Activated CD4-positive, alpha-beta T cell treated with anti-CD3 and anti-CD28 coated beads, Interleukin-2, Interleukin-4, amounts not matched to agents 100 ng/mL and 50 ng/mL, durations not matched to agents 16 hours and 8 hours (primary cell): Measurements from ENCODE around the gene CCBE1.
"Not testable (repeated sequence)": the region's sequence is repeated elsewhere in the genome, so short reads cannot be mapped to it uniquely, and the experiment has no call there.

ENCODE experiments used
- DNase-seq: peaks from one replicate; pipeline ENCODE4 v3.0.0-alpha.2; 2020; ENCODE audit warnings: low spot score

CCBE1 gene

DNA sequence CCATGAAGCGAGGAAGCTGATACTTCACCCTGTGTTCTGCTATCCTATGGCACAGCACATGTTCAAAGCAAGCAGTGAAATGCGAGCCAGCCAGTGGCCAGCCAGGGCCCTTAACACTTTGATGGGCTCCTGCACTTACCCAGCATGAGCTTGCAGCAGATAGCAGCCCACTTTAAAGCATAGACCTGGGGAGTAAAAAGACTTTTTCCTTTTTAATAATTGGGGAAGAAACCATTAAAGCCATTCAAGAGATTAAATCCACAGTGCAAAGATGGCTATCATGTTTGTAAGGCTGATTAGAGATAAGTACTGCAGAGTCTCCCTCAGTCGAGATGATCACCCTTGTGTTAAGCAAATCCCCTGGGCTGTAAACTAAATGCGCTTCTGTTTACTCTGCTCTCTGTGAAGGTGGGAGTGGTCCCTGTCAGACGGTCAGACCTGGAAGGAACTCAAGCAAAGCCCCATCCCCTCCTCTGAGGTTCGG lies 15.7 kb downstream of the CCBE1 start:
- DNase-seq: no peak

GRCh38 chr18:59681051-59681450 lies 16.2 kb downstream of the CCBE1 start:
- DNase-seq: no peak

GRCh38 chr18:59675346-59675745 lies 21.9 kb downstream of the CCBE1 start:
- DNase-seq: no peak

GRCh38 chr18:59674903-59675270 lies 22.3 kb downstream of the CCBE1 start:
- no peak for DNase-seq

DNA sequence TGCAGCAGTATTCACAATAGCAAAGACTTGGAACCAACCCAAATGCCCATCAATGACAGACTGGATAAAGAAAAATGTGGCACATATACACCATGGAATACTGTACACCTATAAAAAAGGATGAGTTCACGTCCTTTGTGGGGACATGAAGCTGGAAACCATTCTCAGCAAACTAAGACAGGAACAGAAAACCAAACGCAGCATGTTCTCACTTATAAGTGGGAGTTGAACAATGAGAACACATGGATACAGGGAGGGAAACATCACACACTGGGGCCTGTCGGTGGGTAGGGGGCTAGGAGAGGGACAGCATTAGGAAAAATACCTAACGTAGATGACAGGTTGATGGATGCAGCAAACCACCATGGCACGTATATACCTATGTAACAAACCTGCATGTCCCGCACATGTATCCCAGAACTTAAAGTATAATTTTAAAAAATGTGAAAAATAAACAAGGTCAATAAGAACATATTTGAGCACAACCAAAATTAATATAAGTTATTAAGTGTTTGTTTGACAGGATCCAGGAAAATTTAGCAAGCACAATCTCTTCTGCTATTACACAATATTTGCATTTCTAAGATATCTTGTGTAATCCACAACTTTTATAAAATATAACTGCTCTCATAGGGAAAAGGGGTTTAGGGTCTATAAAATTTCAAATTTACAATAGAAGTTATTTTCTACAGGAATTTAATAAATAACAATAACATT lies 22.9 kb downstream of the CCBE1 start:
- DNase-seq: no peak

DNA sequence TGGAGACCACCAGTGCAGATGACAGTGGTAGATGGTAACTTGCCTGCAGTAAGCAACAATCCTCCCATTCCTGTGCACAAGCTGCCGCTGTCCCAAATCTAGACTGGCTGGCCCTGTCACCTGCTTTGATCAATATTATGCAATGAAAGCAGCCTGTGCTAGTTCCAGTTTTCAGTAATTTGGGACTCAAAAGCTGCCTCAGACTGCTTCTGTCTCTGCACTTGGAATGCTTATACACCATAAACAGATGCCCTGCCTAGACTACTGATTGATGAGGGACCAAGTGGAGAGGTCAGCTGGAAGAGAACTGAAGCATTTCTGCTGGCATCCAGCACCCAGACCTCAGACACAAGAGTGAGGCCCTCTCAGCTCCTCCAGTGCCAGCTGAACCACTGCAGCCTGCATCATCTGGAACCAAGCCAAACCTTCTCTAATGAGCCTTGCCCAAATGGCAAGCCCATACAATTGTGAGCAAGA lies 24.9 kb downstream of the CCBE1 start:
- DNase-seq: no peak

DNA sequence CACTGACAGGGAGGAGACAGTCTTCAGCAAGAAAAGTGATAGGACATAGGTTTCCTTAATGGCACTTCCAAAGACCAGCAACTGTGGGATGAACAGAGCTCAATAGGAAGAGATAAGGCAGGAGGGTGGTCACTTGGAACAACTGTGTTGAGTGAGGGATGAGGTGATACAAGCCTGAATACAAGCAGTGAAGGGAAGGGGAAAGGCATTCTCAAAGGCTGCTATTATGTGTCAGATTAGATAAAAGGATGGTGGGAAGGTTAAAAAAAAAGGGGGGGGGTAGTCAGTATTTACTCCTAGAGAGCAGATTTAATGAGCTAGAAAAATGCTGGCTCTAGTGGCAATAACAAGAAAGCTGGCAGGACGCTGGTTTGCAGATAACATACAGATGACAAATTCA lies 25.7 kb downstream of the CCBE1 start:
- DNase-seq: no peak

DNA sequence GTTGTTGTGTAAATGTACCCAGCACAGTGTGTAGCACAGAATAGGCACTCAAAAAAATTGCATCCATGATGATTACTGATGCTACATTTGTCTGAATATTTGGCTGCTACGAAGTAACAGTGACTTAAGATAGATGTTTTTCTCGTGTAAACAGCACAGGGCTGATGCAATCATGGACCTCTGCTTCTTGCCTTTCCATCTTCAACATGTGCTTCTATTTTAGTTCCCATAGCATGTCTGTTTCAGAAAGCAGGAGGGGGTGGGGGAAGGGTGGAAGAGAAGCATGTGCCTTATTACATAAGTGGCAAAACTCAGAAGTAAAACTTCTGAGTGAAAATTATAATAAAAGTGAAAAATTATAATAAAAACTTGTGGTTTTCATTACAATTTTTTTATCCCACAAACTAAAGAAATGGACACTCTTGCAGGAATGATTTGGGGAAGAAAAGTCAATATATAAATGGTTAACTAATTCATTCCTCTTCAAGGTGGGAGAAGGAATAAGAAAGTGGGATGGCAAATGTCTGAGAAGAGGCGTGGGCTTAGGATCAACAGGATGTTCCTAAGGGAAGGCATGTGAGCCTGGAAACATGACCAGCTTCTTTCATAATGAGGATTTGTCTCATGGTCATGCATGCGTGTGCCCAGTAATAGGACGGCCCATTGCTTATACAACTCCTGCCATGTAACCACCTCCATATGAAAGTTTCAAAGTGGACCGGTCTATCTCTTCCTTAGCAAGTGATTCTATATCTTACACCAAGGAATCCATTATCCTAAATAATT lies 27.2 kb downstream of the CCBE1 start:
- no peak for DNase-seq

GRCh38 chr18:59667488-59667887 lies 29.7 kb downstream of the CCBE1 start:
- no peak for DNase-seq

GRCh38 chr18:59666007-59666402 lies 31.2 kb downstream of the CCBE1 start:
- not testable (repeated sequence) for DNase-seq

- no peak for DNase-seq
These were observed 31.9 kb downstream of the CCBE1 start for GRCh38 chr18:59665057-59666006.

DNA sequence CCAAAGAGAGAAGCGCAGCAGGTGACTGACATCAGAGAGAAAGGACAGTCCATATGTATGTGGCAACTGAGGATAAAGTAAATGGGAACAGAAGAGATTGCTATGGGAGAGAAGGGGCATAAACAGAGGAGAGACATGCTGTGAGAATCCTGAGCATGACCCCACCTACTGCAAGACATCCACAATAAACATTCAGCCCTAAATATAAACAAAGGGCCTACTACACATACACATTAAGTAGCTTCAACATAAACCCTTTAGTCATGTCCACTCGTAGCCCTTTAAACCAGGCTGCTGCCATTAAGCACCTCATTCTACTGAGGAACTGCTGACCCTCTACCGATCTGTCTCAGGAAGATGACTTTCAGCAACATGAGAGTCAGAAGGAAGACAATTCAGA lies 32.9 kb downstream of the CCBE1 start:
- DNase-seq: no peak

- no peak for DNase-seq
These were observed 34.1 kb downstream of the CCBE1 start for GRCh38 chr18:59663096-59663495.

DNA sequence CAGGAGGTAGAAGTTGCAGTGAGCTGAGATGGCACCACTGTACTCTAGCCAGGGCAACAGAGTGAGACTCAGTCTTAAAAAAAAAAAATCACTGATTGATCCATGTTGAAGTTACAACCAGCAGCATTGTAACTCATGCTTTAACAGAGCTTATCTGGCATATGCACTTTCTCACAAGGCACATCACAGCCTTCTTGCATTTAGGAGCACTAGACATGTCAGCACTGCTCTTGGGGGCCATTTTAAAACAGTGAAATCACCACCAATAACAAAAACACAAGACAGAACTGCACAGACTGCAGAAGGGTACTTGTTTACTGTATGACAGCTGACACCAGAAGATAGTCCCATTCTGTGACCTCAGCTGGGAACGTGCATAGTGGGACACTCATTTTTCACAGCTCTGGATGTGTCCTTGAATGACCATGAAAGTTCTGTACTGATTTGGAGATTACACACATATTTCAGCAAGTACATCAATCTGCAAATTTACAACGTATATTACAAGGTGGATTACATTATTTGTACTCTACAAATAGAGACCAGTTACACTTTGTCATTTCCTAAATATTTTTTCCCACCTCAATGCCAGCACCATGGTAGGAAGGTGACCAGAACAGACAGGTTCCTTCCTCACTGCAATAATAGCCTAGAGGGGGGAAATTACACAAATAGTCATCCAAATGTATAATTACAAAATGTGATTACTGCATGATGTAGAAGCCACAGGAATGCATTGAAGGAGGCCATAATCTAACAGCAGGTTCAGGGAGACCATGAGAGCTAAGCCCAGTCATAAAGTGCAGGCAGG lies 35.1 kb downstream of the CCBE1 start:
- DNase-seq: no peak

GRCh38 chr18:59660786-59661743 lies 36.2 kb downstream of the CCBE1 start:
- DNase-seq: no peak

DNA sequence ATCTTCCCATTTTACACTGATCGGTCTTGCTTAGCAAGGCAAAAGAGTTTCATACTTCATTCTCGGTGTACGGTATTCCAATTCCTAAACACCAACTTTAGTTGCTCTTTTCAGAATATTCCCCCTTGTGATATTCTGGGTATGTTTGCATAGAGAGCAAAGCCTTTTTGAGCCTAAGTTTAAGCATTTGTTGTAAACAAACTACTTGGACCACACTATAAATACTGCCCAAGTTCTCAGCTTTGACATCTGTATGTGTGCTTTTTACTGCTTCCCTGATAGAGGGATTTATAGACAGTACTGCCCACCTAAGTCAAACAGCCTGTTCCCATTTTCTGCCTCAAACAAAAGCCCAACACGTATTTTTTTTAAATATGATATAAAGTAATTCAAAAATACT lies 36.9 kb downstream of the CCBE1 start:
- DNase-seq: no peak

- DNase-seq: no peak
These were observed 37.6 kb downstream of the CCBE1 start for GRCh38 chr18:59659508-59660170.

DNA sequence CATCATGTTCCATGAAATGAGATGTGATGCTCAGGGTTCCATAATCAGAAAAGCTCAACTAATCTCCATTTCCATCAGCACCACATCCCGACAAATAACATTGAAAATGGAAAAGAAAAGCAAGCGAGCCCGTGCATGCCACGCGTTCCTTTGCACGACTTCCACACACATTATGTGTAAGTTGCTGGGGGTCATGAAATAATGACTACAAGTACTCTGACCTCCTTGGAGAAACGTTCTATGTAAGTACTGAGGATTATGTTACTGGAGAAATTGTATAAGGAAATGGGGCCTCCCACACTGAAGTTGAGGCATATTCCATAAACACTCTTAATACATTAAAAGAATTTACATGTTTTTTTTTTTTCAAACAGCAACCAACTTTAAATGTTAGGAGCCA lies 38.3 kb downstream of the CCBE1 start:
- no peak for DNase-seq

DNA sequence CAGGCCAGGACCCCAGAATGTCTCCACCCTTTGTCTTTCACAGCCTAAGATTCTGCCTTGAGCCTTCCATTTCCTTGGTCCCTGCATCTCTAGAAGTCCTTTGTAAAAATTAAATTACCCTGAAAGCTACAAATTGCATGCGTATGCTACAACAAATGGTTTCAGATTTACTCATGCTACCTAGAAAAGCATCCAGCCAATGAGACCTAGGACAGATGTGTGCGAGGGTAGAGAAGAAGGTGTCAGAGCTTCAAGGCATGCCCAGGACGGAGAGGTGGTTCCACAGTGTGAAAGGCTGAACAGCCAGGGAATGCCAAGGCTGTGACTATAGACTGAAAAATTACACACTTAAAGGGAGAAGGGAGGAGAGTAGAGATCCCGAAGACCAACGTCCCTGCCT lies 40.2 kb downstream of the CCBE1 start:
- DNase-seq: no peak
